ENCODE measurements around the gene GLT1D1. TPM values are rescaled to one million over a fixed set of nuclear protein-coding genes. Genes with fewer than 3 reads are reported as not detected.

Gene GLT1D1
- total and polyA plus RNA-seq, 2 donors (not counting 1 experiment from before 2014, with no cell fraction given) = under 0.01 TPM; not detected in 1

- H2AFZ ChIP-seq (ENCODE audit: low read length) = no peak overlapping the region
Observed at GRCh38 chr12:128978067-128978466, 124.8 kb downstream of the GLT1D1 start.

GRCh38 chr12:128980623-128981022, 127.3 kb downstream of the GLT1D1 start:
- Histone ChIP-seq H3K36me3 (ENCODE audit: control insufficient read depth, insufficient read depth, low read length) (no peaks in the 10 kb centered on the region), H3K27ac (ENCODE audit: insufficient read depth, low read length) (no peak overlapping the region), H3K4me2 (ENCODE audit: extremely low read depth, insufficient read depth, low read length) (no peak overlapping the region), H3K9ac (ENCODE audit: insufficient read depth, low read length) (no peak overlapping the region), H4K20me1 (ENCODE audit: control insufficient read depth, extremely low read depth, insufficient read depth, low read length) (no peaks in the 10 kb centered on the region), H3K4me3 (replicated peaks in 1 of 4; ENCODE audit: control extremely low read depth in 1 of 4, insufficient read depth in 1 of 4, low read depth in 3 of 4, low read length in 4 of 4) (no peak overlapping the region), H3K27me3 (ENCODE audit: control insufficient read depth, insufficient read depth, low read length) (no peaks in the 10 kb centered on the region), H3K4me1 (ENCODE audit: control insufficient read depth, extremely low read depth, insufficient read depth, low read length) (no peaks in the 10 kb centered on the region), H3K9me3 (ENCODE audit: control insufficient read depth, insufficient read depth, low read depth, low read length) (no peaks in the 10 kb centered on the region), H3K79me2 (ENCODE audit: control insufficient read depth, insufficient read depth, low read length) (no peaks in the 10 kb centered on the region), H2AFZ (ENCODE audit: low read length) (no peak overlapping the region)
- no peak for TF ChIP-seq EZH2 (IDR thresholded peaks at IDR 0.05; ENCODE audit: low read length, missing control alignments)
- DNase-seq (ENCODE audit: low read depth in 2 of 2) = no peak

More at GRCh38 chr12:128978067-128978466, 124.8 kb downstream of the GLT1D1 start:
- Histone ChIP-seq H3K27me3 (ENCODE audit: control insufficient read depth, insufficient read depth, low read length) (no peaks in the 10 kb centered on the region), H3K36me3 (ENCODE audit: control insufficient read depth, insufficient read depth, low read length) (no peaks in the 10 kb centered on the region), H3K4me2 (ENCODE audit: extremely low read depth, insufficient read depth, low read length) (no peak overlapping the region), H3K4me1 (ENCODE audit: control insufficient read depth, extremely low read depth, insufficient read depth, low read length) (no peaks in the 10 kb centered on the region), H3K9me3 (ENCODE audit: control insufficient read depth, insufficient read depth, low read depth, low read length) (no peaks in the 10 kb centered on the region), H3K9ac (ENCODE audit: insufficient read depth, low read length) (no peak overlapping the region), H3K27ac (ENCODE audit: insufficient read depth, low read length) (no peak overlapping the region), H4K20me1 (ENCODE audit: control insufficient read depth, extremely low read depth, insufficient read depth, low read length) (no peaks in the 10 kb centered on the region), H3K79me2 (ENCODE audit: control insufficient read depth, insufficient read depth, low read length) (no peaks in the 10 kb centered on the region), H3K4me3 (replicated peaks in 1 of 4; ENCODE audit: control extremely low read depth in 1 of 4, insufficient read depth in 1 of 4, low read depth in 3 of 4, low read length in 4 of 4) (no peak overlapping the region)
- no peak for DNase-seq (ENCODE audit: low read depth in 2 of 2)
- TF ChIP-seq EZH2 (IDR thresholded peaks at IDR 0.05; ENCODE audit: low read length, missing control alignments) (no peak), CTCF (conservative IDR thresholded peaks at IDR 0.05 in 1 of 2, IDR thresholded peaks at IDR 0.05 in 1 of 2; ENCODE audit: low read depth in 1 of 2, low read length in 2 of 2) (no peak)

GRCh38 chr12:128981971-128982533, 128.8 kb downstream of the GLT1D1 start:
- Histone ChIP-seq H3K36me3 (ENCODE audit: control insufficient read depth, insufficient read depth, low read length) (no peaks in the 10 kb centered on the region), H3K79me2 (ENCODE audit: control insufficient read depth, insufficient read depth, low read length) (no peaks in the 10 kb centered on the region), H3K27me3 (ENCODE audit: control insufficient read depth, insufficient read depth, low read length) (no peaks in the 10 kb centered on the region), H3K4me1 (ENCODE audit: control insufficient read depth, extremely low read depth, insufficient read depth, low read length) (no peaks in the 10 kb centered on the region), H3K4me2 (ENCODE audit: extremely low read depth, insufficient read depth, low read length) (no peak overlapping the region), H3K9me3 (ENCODE audit: control insufficient read depth, insufficient read depth, low read depth, low read length) (no peaks in the 10 kb centered on the region), H2AFZ (ENCODE audit: low read length) (no peak overlapping the region), H3K9ac (ENCODE audit: insufficient read depth, low read length) (no peak overlapping the region), H4K20me1 (ENCODE audit: control insufficient read depth, extremely low read depth, insufficient read depth, low read length) (no peaks in the 10 kb centered on the region), H3K27ac (ENCODE audit: insufficient read depth, low read length) (no peak overlapping the region), H3K4me3 (replicated peaks in 1 of 4; ENCODE audit: control extremely low read depth in 1 of 4, insufficient read depth in 1 of 4, low read depth in 3 of 4, low read length in 4 of 4) (no peak overlapping the region)
- TF ChIP-seq CTCF (conservative IDR thresholded peaks at IDR 0.05 in 1 of 2, IDR thresholded peaks at IDR 0.05 in 1 of 2; ENCODE audit: low read depth in 1 of 2, low read length in 2 of 2) (no peak), EZH2 (IDR thresholded peaks at IDR 0.05; ENCODE audit: low read length, missing control alignments) (no peak)
- DNase-seq (ENCODE audit: low read depth in 2 of 2) = no peak

Data from fibroblast of lung (primary cell).